KMS-11 (cell line): ENCODE results near the gene UNC79.

Experiments used
- H2AFZ ChIP-seq: fragments of 200-600 bp; sonication (generic); 2 replicates; pipeline ENCODE4 v1.6.1; 2016; ENCODE audit warnings: antibody characterized with exemption, mixed run types, low read depth
- H3K27ac ChIP-seq: fragments of 200-600 bp; sonication (generic); 2 replicates; pipeline ENCODE4 v1.6.1; 2016; ENCODE audit warnings: mild to moderate bottlenecking, mixed run types
- H3K27me3 ChIP-seq: fragments of 200-600 bp; sonication (generic); 2 replicates; pipeline ENCODE4 v1.6.1; 2017; ENCODE audit warnings: mild to moderate bottlenecking, low read depth, mixed run types, moderate library complexity; ENCODE audit not compliant: insufficient read depth
- H3K36me3 ChIP-seq: fragments of 200-600 bp; sonication (generic); 2 replicates; pipeline ENCODE4 v1.6.1; 2017; ENCODE audit warnings: mild to moderate bottlenecking, mixed run types; ENCODE audit not compliant: insufficient read depth
- H3K4me1 ChIP-seq: fragments of 200-600 bp; sonication (generic); 2 replicates; pipeline ENCODE4 v1.6.1; 2016; ENCODE audit warnings: mild to moderate bottlenecking, low read depth, mixed run types; ENCODE audit not compliant: poor library complexity, severe bottlenecking
- H3K4me2 ChIP-seq: fragments of 200-600 bp; sonication (generic); 2 replicates; pipeline ENCODE4 v1.7.0; 2016; ENCODE audit warnings: mild to moderate bottlenecking, mixed run types
- H3K4me3 ChIP-seq: fragments of 200-600 bp; sonication (generic); IDR thresholded peaks from 2 replicates; pipeline ENCODE4 v1.6.1; 2017; ENCODE audit warnings: low read depth, low read length, mixed read lengths; ENCODE audit not compliant: insufficient read depth
- H3K79me2 ChIP-seq: fragments of 200-600 bp; sonication (generic); 2 replicates; pipeline ENCODE4 v1.6.1; 2016; ENCODE audit warnings: low read depth, mixed run types; ENCODE audit not compliant: insufficient read depth
- H3K9ac ChIP-seq: fragments of 200-600 bp; sonication (generic); 2 replicates; pipeline ENCODE4 v1.6.1; 2016; ENCODE audit warnings: mild to moderate bottlenecking, mixed run types
- H4K20me1 ChIP-seq: fragments of 200-600 bp; sonication (generic); 2 replicates; pipeline ENCODE4 v1.6.1; 2016; ENCODE audit warnings: mild to moderate bottlenecking, mixed run types; ENCODE audit not compliant: insufficient read depth
- TF ChIP-seq, protein P1 (sequence below): fragments of 200-600 bp; sonication (generic); conservative IDR thresholded peaks from 2 replicates; pipeline ENCODE4 v1.6.1; 2017; ENCODE audit warnings: low read depth, mild to moderate bottlenecking, antibody characterized with exemption, low read length, moderate library complexity, mixed read lengths

The UNC79 gene

DNA sequence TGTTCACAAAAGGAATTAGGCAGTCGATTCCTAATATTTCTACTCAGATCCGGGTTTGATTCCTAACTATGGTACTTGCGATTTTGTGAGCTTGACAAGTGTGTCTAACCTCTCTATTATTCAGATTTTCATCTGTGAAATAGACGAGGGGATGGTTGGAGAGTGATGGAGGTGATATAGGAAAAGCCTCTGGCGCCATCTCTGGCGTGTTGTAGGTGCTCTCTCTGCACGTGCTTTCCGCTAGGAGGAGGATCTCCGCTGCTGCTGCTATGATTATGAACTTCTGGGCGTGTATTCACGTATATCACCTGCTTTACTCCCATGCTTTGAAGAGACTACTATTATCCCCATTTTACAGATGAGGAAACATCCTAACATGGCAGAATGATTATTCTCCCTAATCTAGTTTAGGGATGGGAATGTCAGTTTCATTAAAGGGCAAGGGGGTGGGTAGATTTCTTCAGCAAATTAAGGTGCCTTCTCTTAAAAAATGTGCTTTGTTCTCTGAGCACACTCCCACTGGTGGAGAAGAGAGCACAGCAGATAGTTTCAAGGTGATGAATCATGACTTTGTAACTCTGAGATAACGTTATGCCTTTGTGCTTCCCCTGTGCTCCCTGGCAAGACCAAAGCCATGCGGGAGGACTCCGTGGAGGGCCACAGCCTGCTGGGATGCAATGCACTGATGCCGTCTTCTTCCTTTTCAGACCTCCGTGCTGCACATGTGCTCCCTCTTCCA, 260.5 kb downstream of the UNC79 start:
- Histone ChIP-seq H3K9ac (no peak overlapping the region), H3K4me2 (no peak overlapping the region), H2AFZ (no peak overlapping the region), H3K27ac (no peak overlapping the region), H4K20me1 (no peaks in the 10 kb centered on the region), H3K4me1 (no peaks in the 10 kb centered on the region), H3K4me3 (no peak overlapping the region), H3K36me3 (no peaks in the 10 kb centered on the region), H3K27me3 (no peaks in the 10 kb centered on the region), H3K79me2 (no peaks in the 10 kb centered on the region)
- TF ChIP-seq, protein P1, sequence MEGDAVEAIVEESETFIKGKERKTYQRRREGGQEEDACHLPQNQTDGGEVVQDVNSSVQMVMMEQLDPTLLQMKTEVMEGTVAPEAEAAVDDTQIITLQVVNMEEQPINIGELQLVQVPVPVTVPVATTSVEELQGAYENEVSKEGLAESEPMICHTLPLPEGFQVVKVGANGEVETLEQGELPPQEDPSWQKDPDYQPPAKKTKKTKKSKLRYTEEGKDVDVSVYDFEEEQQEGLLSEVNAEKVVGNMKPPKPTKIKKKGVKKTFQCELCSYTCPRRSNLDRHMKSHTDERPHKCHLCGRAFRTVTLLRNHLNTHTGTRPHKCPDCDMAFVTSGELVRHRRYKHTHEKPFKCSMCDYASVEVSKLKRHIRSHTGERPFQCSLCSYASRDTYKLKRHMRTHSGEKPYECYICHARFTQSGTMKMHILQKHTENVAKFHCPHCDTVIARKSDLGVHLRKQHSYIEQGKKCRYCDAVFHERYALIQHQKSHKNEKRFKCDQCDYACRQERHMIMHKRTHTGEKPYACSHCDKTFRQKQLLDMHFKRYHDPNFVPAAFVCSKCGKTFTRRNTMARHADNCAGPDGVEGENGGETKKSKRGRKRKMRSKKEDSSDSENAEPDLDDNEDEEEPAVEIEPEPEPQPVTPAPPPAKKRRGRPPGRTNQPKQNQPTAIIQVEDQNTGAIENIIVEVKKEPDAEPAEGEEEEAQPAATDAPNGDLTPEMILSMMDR: no peak

GRCh38 chr14:93693914-93694313, 263.2 kb downstream of the UNC79 start:
- Histone ChIP-seq H3K4me1 (no peaks in the 10 kb centered on the region), H3K27ac (no peak overlapping the region), H3K4me2 (no peak overlapping the region), H3K9ac (no peak overlapping the region), H3K4me3 (no peak overlapping the region), H2AFZ (no peak overlapping the region), H4K20me1 (no peaks in the 10 kb centered on the region), H3K79me2 (no peaks in the 10 kb centered on the region), H3K27me3 (no peaks in the 10 kb centered on the region), H3K36me3 (no peaks in the 10 kb centered on the region)
- TF ChIP-seq, protein P1: no peak

DNA sequence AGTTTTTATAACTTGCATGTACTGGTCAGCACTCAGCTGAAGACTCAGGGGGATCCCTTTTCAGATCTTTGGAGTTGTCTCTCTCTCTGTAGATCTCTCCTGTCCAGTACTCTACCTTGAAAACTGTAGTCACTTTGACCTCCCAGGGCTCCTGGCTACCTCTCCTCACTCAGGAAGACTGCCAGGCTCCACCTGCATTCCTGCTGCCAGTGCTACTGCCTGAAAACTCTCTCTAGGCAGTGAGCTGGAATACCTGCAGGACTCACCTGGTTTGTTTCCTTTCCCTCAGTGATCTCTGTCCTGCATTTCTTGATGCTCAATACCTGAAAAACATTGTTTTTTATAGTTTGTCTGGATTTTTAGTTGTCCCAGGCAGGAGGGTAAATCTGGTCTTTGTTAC, 270.2 kb downstream of the UNC79 start:
- no peak overlapping the region for H3K4me3 ChIP-seq

GRCh38 chr14:93701562-93701961, 270.8 kb downstream of the UNC79 start:
- no peak overlapping the region for H2AFZ ChIP-seq
- TF ChIP-seq, protein P1: no peak
- H3K27ac ChIP-seq: no peak overlapping the region
- no peaks in the 10 kb centered on the region for H3K27me3 ChIP-seq
- H3K4me3 ChIP-seq: no peak overlapping the region
- H3K4me2 ChIP-seq: no peak overlapping the region
- H4K20me1 ChIP-seq: no peaks in the 10 kb centered on the region
- H3K9ac ChIP-seq: no peak overlapping the region
- H3K4me1 ChIP-seq: no peaks in the 10 kb centered on the region
- no peaks in the 10 kb centered on the region for H3K79me2 ChIP-seq
- no peaks in the 10 kb centered on the region for H3K36me3 ChIP-seq

More for the DNA sequence above, 270.2 kb downstream of the UNC79 start:
- no peaks in the 10 kb centered on the region for H3K36me3 ChIP-seq
- H3K9ac ChIP-seq: no peak overlapping the region
- no peaks in the 10 kb centered on the region for H3K4me1 ChIP-seq
- TF ChIP-seq, protein P1: no peak
- no peaks in the 10 kb centered on the region for H4K20me1 ChIP-seq
- no peak overlapping the region for H2AFZ ChIP-seq
- no peaks in the 10 kb centered on the region for H3K27me3 ChIP-seq
- no peak overlapping the region for H3K4me2 ChIP-seq
- H3K79me2 ChIP-seq: no peaks in the 10 kb centered on the region
- no peak overlapping the region for H3K27ac ChIP-seq
